ENCODE data around the gene SDK1. TPM values are rescaled to one million over a fixed set of nuclear protein-coding genes. Genes with fewer than 3 reads are reported as not detected.

The SDK1 gene
- total RNA-seq, 4 donors from 2014 or later: 7.5 to 35.0 (median 10.2) TPM

- TF ChIP-seq CTCF (IDR thresholded peaks at IDR 0.05; ENCODE audit: low read depth): no peak
Measured at GRCh38 chr7:4001742-4002141, 700.7 kb downstream of the SDK1 start.

- TF ChIP-seq CTCF (IDR thresholded peaks at IDR 0.05; ENCODE audit: low read depth): no peak
Measured at GRCh38 chr7:4003503-4003902, 702.5 kb downstream of the SDK1 start.

GRCh38 chr7:4006687-4007086 is 705.6 kb downstream of the SDK1 start:
- TF ChIP-seq CTCF (IDR thresholded peaks at IDR 0.05; ENCODE audit: low read depth): no peak

- no peak for TF ChIP-seq CTCF (IDR thresholded peaks at IDR 0.05; ENCODE audit: low read depth)
Measured at GRCh38 chr7:4009211-4010060, 708.4 kb downstream of the SDK1 start.

- TF ChIP-seq CTCF (IDR thresholded peaks at IDR 0.05; ENCODE audit: low read depth): no peak
Measured at GRCh38 chr7:4010061-4010605, 709.1 kb downstream of the SDK1 start.

- no peak for TF ChIP-seq CTCF (IDR thresholded peaks at IDR 0.05; ENCODE audit: low read depth)
Measured at GRCh38 chr7:4010923-4011656, 710.0 kb downstream of the SDK1 start.

- TF ChIP-seq CTCF (IDR thresholded peaks at IDR 0.05; ENCODE audit: low read depth): no peak
Measured at GRCh38 chr7:4013793-4014192, 712.7 kb downstream of the SDK1 start.
